Glutamatergic neuron (in vitro differentiated cells): Measurements from ENCODE around the gene CACTIN. TPM values are rescaled to one million over a fixed set of nuclear protein-coding genes. Genes with fewer than 3 reads are reported as not detected.

Experiments
- DNase-seq: peaks from one replicate; pipeline ENCODE4 v3.0.0; 2022
- H3K27ac Mint-ChIP-seq: one replicate; pipeline ENCODE4 v1.8.0; 2020; ENCODE audit warnings: mild to moderate bottlenecking, mixed read lengths, inconsistent platforms; ENCODE audit not compliant: unreplicated experiment
- H3K27me3 Mint-ChIP-seq: one replicate; pipeline ENCODE4 v1.8.0; 2020; ENCODE audit warnings: mild to moderate bottlenecking, moderate library complexity, mixed read lengths, inconsistent platforms; ENCODE audit not compliant: unreplicated experiment
- H3K36me3 Mint-ChIP-seq: one replicate; pipeline ENCODE4 v1.8.0; 2020; ENCODE audit warnings: mild to moderate bottlenecking, mixed read lengths, inconsistent platforms; ENCODE audit not compliant: unreplicated experiment
- H3K4me1 Mint-ChIP-seq: one replicate; pipeline ENCODE4 v1.8.0; 2020; ENCODE audit warnings: mild to moderate bottlenecking, low read depth, mixed read lengths, inconsistent platforms; ENCODE audit not compliant: unreplicated experiment
- H3K4me3 Mint-ChIP-seq: one replicate; pipeline ENCODE4 v1.8.0; 2020; ENCODE audit warnings: mild to moderate bottlenecking, mixed read lengths, inconsistent platforms; ENCODE audit not compliant: unreplicated experiment
- H3K9me3 Mint-ChIP-seq: one replicate; pipeline ENCODE4 v1.8.0; 2020; ENCODE audit warnings: mild to moderate bottlenecking, moderate library complexity, mixed read lengths, inconsistent platforms; ENCODE audit not compliant: unreplicated experiment
- CTCF ChIP-seq: fragments of 200-600 bp; sonication (generic); IDR thresholded peaks from one replicate; pipeline ENCODE4 v1.5.0; 2021; ENCODE audit not compliant: partially characterized antibody, unreplicated experiment
- total RNA-seq: library from RNA; stranded (reverse); fragmentation: NEBNext Ultra II Directional; extraction: Animal tissue kit (Norgen Biotek cat#: 25700); gene quantifications from one replicate; pipeline ENCODE4 v1.2.1, GENCODE V29; 2021; ENCODE audit not compliant: unreplicated experiment

CACTIN gene
- total RNA-seq, 1 donor from 2014 or later: 29.7 TPM

DNA sequence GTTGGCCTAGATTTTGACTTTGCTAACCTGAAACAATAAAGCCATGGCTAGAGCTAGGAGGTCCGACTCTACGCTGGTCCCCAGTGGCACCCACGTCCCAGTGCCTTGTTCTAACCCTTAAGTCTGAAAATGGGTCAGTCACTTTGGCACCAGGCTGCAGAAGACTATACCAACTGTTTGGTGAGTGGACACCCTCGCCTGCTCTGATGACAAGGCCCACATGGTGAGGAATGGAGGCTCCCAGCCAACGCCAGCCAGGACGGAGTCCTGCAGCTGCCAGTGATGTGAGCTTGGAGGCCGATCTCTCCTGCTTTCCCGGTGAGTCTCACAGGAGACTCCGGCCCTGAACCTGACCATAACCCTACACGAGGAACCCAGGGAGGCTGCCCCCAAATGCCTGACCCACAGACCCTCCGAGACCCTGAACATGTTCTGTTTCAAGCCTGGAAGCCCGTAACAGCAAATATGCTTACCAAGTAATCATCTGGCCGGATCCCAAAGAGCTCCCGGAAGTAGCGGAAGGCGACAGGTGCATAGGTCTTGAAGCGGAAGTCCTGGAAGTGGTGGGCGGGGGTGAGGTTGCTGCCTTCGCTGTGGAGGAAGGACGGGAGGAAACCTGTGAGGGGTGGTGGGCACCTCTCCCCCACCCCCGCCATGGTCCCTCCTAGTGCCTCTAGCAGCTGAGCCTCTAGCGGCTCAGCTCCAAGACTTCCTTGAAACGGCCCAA is 34.1 kb upstream of the CACTIN start:
- peaks cover 17% of the 10 kb centered on the region for H3K4me1 Mint-ChIP-seq
- H3K36me3 Mint-ChIP-seq: peaks cover 7% of the 10 kb centered on the region
- peaks cover 24% of the 10 kb centered on the region for H3K9me3 Mint-ChIP-seq
- peak overlapping the region; percentile 59 for H3K27ac Mint-ChIP-seq
- no peak for TF ChIP-seq CTCF
- no peak overlapping the region for H3K4me3 Mint-ChIP-seq
- H3K27me3 Mint-ChIP-seq: peaks cover 20% of the 10 kb centered on the region
- no peak for DNase-seq

DNA sequence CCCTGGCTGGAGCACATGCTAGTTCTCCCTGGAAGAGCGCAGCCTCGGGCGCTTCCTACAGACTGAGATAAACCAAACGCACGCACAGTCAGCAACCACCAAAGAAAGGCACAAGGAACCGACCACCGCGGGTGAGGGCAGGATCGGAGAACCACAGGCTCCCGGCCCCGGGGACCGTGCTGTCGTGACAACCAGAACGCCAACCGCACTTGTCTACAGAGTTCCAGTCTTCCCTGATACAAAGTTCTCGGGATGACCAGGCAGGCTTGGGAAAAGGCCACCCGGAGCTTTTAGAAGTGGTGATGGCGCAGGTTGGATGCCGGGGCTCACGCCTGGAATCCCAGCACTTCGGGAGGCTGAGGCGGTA is 33.1 kb upstream of the CACTIN start:
- no peak for DNase-seq
- Mint-ChIP-seq H3K27me3 (peaks cover 22% of the 10 kb centered on the region), H3K27ac (peak overlapping the region; percentile 91), H3K9me3 (peaks cover 25% of the 10 kb centered on the region), H3K36me3 (peaks cover 7% of the 10 kb centered on the region), H3K4me3 (no peak overlapping the region), H3K4me1 (peaks cover 17% of the 10 kb centered on the region)
- TF ChIP-seq CTCF: no peak

- Mint-ChIP-seq H3K4me1 (peaks cover 17% of the 10 kb centered on the region), H3K27me3 (peaks cover 23% of the 10 kb centered on the region)
These were observed 32.5 kb upstream of the CACTIN start for GRCh38 chr19:3658870-3659745.

GRCh38 chr19:3658004-3658869 is 31.6 kb upstream of the CACTIN start:
- H3K9me3 Mint-ChIP-seq: peaks cover 25% of the 10 kb centered on the region
- H3K27me3 Mint-ChIP-seq: peaks cover 16% of the 10 kb centered on the region
- no peak for TF ChIP-seq CTCF
- H3K36me3 Mint-ChIP-seq: peaks cover 7% of the 10 kb centered on the region
- H3K4me1 Mint-ChIP-seq: peaks cover 17% of the 10 kb centered on the region
- no peak for DNase-seq
- peak overlapping the region; percentile 98 for H3K27ac Mint-ChIP-seq
- peak overlapping the region; percentile 46 for H3K4me3 Mint-ChIP-seq

More at GRCh38 chr19:3658870-3659745, 32.5 kb upstream of the CACTIN start:
- TF ChIP-seq CTCF: no peak
- peaks cover 25% of the 10 kb centered on the region for H3K9me3 Mint-ChIP-seq
- peaks cover 7% of the 10 kb centered on the region for H3K36me3 Mint-ChIP-seq
- peak overlapping the region; percentile 98 for H3K27ac Mint-ChIP-seq
- DNase-seq: no peak
- H3K4me3 Mint-ChIP-seq: no peak overlapping the region
